GM18502 (cell line): Measurements from ENCODE around the gene XYLB.
A peak's percentile ranks its signal among the peaks of the same experiment; 100 is the strongest.

ENCODE experiments used
- ATAC-seq: cut with Tn5 transposase; IDR thresholded peaks from one replicate; pipeline ENCODE4 v1.9.1; 2021; ENCODE audit warnings: mild to moderate bottlenecking; ENCODE audit not compliant: unreplicated experiment, poor library complexity

XYLB gene

DNA sequence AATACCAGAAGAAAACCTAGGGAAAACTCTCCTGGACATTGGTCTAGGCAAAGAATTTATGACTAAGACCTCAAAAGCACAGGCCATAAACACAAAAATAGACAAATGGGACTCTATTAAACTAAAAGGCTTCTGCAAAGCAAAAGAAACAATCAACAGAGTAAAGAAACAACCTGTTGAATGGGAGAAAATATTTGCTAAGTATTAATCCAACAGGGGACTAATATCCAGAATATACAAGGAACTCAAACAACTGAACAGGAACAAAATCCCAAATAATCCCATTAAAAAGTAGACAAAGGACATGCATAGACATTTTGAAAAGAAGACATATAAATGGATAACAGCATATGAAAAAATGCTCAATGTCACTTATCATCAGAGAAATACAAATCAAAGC, 100.2 kb downstream of the XYLB start:
- no peak for ATAC-seq

DNA sequence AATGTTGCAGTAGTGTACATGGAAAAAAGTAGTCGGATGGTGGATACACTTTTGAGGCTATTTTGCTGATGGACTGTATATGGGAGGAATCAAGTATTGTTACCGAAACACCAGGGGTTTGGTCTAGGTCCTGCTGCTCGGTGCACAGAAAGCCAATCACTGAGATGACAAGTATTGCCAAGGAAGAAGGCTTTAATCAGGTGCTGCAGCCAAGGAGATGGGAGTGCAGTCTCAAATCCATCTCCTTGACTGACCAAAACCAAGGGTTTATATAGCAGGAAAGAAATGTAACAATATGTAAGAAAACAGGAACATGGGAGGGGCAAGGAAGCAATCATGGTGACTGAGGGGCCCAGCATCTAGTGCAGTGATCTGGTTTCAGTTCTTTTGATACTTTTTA, 104.3 kb downstream of the XYLB start:
- ATAC-seq = no peak

DNA sequence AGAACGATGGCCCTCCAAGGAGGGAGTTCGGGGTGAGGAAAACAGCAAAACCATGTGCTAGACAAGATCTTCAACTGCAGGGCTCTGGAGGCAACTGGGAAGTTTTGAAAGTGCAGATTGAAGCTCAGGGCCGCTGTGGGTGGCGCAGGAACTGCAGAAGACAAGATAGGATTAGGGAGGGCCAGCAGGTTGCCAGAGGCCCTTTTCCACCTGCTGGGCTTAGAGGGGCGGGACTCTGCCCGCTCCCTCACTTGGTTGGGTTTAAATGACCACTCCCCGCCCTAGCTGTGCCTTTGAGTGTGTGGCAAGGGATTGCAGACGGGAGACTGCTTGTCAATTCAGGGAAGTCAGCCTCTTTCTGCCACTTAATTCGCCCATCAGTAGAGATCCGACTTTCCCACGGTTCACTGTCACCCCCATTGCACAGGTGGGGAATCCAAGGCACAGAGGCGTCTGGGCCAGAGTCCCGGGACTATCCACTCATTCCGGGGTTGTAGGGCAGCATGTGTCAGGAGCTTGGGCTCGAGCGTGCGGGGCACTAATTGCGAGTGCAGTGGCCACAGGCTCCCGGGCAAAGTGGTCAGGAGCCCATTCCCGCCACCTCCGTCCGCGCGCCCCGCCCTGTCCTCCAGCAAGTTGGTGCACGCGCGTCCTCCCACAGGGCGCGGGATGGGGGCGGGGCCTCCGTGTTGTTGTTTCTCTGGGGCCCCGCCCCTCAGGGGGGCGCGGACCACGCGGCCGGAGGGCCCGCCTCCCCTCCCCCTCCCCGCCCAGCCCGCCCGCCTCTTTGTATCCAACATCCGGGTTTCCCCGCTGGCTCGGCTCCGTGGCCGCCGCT, 106.7 kb downstream of the XYLB start, which contains the start of gene ACVR2B:
Gene ACVR2B (plus strand): TSS at position 816 of the 838 bp plus-strand sequence. CDS start 433 bp downstream, outside the sequence.
- ATAC-seq = peak; percentile 60

DNA sequence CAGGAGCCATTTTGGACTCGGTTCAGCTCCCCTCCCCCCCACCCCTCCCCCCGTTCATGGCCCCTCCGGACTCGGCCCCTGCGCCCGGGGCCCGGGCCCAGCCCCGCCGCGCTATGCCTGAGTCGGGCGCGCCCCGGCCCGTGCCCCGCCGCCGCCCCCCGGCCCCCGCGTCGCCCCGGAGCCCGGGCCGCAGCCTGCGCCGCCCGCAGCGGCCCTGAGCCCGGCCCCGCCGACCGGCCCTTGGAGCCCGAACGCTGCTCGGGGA, 107.3 kb downstream of the XYLB start:
- no peak for ATAC-seq

DNA sequence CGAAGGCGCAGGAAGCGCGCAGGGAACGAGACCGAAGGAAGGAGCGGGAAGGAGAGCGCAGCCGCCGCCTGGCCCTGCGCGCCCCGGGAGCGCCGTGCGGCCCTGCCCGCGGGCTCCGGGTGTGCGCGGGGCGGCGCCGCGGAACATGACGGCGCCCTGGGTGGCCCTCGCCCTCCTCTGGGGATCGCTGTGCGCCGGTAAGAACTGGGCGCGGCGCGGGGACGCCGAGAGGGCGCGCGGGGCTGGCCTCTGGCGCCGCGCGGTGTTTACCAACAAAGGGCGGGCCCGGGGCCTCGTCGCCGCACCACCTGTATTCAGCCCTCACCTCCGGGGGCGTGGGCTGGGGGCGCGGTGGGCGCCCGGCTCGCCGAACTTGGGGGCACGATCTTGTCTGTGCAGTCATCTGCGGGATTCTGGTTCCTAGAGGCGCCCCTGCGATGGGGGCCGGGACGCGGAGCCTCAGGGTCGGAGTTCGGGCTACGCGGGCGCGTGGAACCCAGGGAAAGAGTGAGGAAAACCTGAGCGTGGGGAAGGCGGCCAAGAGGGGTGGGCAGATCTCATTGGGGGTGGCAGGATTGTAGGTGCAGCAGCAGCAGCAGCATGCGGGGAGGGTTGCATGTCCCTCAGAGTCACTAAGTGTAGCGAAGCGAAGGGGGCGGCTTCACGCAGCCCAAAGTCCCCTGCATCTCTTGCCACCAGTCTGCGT, 107.7 kb downstream of the XYLB start:
- peak; percentile 44 for ATAC-seq

DNA sequence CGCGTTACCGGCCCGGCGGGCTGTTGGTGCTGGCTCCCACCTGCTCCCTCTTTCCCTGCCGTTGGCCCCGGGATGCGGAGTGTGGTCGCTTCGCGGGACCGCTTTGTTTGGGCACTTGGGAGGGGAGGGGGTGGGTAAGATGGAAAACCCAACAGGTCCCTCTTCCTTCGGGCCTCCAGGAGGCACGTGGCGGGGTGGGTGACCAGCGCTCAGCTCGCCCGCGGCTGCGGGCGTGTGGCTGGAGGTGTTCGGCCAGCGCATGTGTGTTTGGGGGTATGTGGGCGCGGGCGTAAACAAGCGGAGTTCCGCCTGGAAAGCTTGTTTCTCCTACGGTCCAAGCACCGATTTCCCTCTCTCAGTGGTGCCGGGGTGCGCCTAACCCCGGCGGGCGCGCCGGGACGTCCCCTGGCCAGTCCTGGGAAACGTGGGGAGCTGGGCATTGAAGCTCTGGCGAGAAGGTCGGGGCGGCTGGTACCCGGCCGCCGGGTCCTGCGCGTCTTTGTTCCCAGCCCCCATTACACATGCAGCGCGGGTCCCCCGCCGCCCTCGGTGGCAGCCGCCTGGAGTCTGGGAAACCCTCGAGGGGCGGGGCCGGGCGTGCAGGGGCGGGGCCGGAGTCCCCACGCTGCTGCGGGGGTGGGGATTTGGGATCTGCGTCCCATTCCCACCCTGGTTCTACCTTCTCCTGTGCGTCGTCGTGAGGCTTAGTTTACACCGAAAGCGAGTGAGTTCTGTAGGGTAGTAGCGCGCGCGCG, 108.5 kb downstream of the XYLB start:
- ATAC-seq = no peak

DNA sequence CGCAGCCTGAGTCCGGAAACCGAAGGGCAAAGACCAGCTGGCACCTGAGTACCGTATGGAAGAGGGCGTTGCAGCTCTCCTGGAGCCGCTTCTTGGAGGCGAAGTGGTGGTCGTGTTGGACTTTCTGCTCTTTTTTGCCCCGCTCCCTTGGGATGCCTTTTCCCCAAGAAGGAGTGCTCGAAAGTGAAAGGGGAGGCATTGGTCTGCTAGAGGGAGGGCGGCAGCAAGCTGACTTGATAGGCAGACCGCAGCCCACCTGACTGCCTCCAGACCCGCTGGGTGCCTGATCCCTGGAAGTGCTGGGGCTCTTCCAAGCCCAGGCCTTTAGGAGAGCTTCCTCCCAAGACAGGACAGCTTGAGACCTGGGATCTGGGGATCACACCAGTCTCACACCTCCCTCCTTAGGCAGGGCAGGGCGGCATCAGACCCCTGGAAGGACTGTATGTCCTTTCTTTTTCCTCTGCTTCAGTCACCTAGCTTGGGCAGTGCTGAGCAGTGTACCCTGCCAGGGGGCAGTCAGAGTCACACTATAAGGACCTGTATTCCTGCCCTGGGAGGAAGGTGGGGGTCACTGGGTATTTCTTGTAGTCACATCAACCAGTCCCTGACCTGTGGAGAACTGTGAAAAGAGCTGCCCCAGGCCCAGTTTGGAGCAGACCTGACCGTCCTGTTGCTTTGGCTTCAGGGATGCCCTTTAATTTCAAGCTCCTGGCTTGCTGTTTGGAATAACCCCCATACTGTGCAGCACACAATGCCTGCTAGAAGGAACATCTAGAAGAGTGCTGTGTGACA, 109.2 kb downstream of the XYLB start:
- ATAC-seq = no peak

DNA sequence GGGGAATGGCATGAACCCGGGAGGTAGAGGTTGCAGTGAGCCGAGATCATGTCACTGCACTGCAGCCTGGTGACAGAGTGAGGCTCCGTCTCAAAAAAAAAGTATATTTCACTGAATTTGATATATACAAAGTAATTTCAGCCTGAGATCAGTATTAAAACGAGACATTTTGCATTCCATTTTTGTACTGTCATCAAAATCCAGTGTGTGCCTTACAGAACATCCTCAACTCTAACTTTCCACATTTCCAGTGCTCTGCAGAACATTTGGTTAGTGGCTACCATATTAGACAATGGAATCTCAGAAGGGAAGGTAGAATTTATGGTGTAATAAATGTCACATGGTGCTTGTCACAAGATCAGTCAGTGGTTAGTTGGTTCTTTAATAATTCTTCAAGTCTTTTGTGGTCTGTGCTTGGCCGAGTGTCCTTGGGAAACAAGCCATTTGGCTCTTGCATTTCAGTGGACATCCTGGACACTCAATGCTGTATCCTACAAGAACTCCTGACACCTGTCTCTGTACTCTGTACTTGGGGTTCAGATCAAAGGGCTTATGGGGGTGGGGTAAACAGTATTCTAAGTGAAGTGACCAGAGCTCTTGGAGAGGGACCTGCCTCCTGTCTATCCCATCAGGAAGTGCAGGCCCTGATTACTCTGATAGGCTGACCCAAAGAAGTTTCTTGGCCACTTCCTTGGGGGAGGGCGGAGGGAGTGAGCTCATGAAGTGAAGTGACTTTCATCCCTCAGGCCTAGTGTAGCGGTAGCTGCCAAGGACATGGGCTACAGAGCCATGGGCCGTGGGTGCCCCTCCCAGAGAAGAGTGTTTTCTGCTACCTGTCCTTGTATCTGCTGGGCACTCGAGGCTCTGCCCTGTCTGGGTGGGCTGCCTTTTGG, 110.8 kb downstream of the XYLB start:
- no peak for ATAC-seq

DNA sequence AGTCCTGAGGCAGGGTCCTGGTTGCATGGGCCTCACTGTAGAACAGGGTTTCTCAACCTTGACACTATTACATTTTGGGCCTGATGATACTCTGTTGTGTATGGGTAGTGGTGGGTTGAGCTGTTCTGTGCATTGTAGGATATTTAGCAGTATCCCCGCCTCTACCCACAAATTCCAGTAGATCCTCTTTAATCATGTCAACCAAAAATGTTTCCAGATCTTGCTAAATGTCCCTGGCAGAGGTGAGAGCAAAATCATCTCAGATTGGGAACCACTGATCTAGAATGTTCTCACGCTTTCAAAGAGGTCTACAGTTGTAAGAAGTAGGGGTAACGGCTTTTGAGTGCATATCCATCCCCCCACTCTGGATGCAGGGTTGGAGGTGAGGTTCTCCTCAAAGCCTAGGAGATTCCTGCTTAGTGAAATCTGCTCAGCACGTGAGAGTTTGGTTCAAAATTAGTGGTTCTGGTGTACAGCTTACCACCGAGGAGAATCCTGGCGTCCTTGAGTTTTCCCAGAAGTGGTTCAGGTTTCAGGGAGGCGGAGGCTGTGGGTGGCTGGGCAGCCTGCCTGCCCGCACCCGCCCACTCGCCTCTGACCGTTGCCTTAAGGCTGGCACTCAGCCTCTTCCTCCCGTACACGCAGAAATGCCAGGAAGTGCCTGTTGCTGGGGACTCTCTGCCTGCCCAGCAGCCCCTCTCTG, 112.4 kb downstream of the XYLB start:
- ATAC-seq = no peak

DNA sequence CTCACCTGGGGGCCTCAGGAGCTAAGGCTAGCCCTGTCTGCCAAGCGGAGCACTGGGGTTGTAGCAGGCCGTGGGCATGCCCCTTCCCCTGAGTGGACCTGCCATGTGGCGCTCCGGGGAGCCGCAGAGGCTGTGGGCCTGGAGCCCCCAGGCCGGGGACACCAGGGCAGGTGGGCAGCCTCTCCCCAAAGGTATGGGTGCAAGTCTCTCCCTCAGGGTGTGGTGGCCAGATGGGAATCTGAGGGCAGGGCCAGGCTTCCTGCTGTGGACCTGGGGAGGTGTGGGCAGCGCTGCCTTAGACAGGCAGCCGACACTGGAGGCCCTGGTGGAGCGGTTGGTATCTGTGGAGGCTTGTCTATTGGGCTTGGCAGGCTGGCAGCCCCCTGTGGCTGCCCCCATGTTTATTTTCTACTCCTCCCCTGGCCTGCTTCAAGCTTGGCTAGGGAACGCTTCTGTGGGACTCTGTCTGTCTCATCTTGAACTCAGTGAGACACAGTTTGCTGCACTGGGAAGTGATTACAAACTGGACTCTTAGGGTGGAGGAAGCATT, 113.0 kb downstream of the XYLB start:
- ATAC-seq = no peak

DNA sequence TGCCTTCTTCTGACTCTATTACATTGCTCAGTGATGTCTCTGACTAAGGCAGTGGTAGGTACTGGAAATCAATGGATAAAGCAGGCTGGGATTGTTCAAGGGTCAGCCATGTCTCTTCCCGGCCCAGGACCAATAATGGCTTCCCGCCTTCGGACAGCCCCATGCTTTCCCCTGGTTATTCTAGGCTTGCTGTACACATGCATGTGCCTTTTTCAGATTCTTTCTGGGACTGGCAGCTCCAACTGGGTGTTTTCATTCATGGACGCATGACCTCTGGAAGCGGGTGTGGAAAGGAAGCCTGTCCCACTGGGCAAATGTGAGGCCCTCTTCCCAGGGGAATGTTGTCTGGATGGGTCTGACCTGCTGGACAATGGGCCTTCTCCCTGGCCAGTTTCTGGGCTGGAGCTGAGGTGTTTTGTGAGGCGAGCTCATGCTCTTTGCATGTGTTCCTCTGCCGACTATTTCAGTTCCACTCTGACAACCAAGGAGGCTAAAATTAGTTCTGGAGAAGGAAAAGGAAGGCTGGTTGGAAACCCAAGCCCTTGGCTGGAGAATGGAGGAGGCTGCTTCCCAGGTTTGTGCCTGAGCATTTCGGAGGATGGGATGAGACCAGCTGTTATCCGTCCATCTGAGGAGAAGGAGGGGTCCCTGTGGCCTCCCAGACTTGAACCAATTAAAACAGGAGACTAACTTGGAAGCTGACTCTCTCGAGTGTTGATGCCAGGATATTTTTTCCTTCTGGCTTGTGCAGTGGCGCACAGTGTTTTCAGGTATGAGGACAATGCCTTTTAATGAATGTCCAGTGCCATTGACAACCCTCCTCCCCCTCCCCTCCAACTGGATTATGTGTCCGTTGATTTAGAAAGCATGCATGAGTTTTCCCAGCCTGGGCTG, 114.0 kb downstream of the XYLB start:
- ATAC-seq = no peak
